Ovary (tissue), 9 donors: ENCODE measurements around the gene PER2. TPM values are rescaled to one million over a fixed set of nuclear protein-coding genes. Genes with fewer than 3 reads are reported as not detected.
A peak's percentile ranks its signal among the peaks of the same experiment; 100 is the strongest.

Experiments used
- DNase-seq, 5 donors: peaks; one replicate each; pipeline ENCODE4 v3.0.0-alpha.2; 2019 to 2020
- H3K27ac ChIP-seq, 2 donors: fragments of 200-600 bp; one replicate each; pipeline versions ENCODE4 v1.5.1 to v1.8.0; 2019 to 2022
- H3K27me3 ChIP-seq: fragments of 200-600 bp; one replicate; pipeline ENCODE4 v1.8.0; 2022
- H3K36me3 ChIP-seq: fragments of 200-600 bp; sonication (generic); one replicate; pipeline ENCODE4 v1.5.1; 2019
- H3K4me1 ChIP-seq: one replicate; pipeline ENCODE4 v1.8.1; 2013; ENCODE audit warnings: mild to moderate bottlenecking, moderate library complexity; ENCODE audit not compliant: insufficient read depth
- H3K4me3 ChIP-seq: fragments of 200-600 bp; sonication (generic); one replicate; pipeline ENCODE4 v1.5.1; 2017
- H3K9me3 ChIP-seq, 2 donors: fragments of 200-600 bp in 1 of 2; sonication (generic) in 1 of 2; one replicate each; pipeline versions ENCODE4 v1.5.1 to v1.8.1; 2013 to 2019; ENCODE audit warnings: mild to moderate bottlenecking in 1 of 2, moderate library complexity in 1 of 2
- EP300 ChIP-seq: sonication (generic); formaldehyde crosslinking; IDR thresholded peaks from one replicate; pipeline ENCODE4 v1.6.1; 2017; ENCODE audit warnings: antibody characterized with exemption
- POLR2A ChIP-seq: fragments of 450-650 bp; IDR thresholded peaks from one replicate; pipeline ENCODE4 v1.6.1; 2017; ENCODE audit warnings: antibody characterized with exemption, mild to moderate bottlenecking, moderate library complexity
- WGBS, 3 donors: extraction: QIAGEN DNeasy Blood & Tissue Kit in 1 of 3; methylation state at CpG; one replicate each; pipeline versions ENCODE4 v1.1.5 to v1.1.7; 2013 to 2017; 5-methylcytosine and 5-hydroxymethylcytosine counted together
- intact Hi-C, 4 donors: fragments of 100-400 bp; cut with DNase I; formaldehyde crosslinking; loops; one replicate each; pipeline versions ENCODE4 v1.11.0 to v1.15.1; 2022 to 2023
- polyA plus RNA-seq, 2 donors: library from polyadenylated mRNA; stranded (reverse); fragments of 200-250 nt in 1 of 2; fragments of 350-450 nt in 1 of 2; fragmentation: Illumina TruSeq in 1 of 2; extraction: RNeasy Lipid Tissue Mini Kit (QIAGEN cat#74804) in 1 of 2; gene quantifications; one replicate each; pipeline ENCODE4 v1.2.3, GENCODE V29; 2013 to 2014
- total RNA-seq, 7 donors: library from RNA; depleted of rRNA in 2 of 7; stranded (reverse); fragments of >200 nt in 2 of 7; fragmentation: NEBNext Ultra II Directional in 3 of 7; extraction: Animal tissue kit (Norgen Biotek cat#: 25700) in 3 of 7; gene quantifications; one replicate each; pipeline versions ENCODE4 v1.1.0 to v1.2.4, GENCODE V29; 2016 to 2023
- TF ChIP-seq, protein P1 (sequence below), 3 donors: fragments of 450-650 bp in 2 of 3; fragments of 200-600 bp in 1 of 3; IDR thresholded peaks; one replicate each; pipeline versions ENCODE4 v1.5.1 to v1.8.0; 2016 to 2022; ENCODE audit warnings: antibody characterized with exemption in 3 of 3, mild to moderate bottlenecking in 1 of 3
- donor health status: DM: no; HTN: no; CAD: no; lungs with moderate emphysema.
- donor health status: DM: no; HTN: no; CAD: no.
- donor health status: Bipolar disorder and iron deficiency.
- donor health status: DM: yes; HTN: yes; CAD: no.
- donor health status: DM: no; HTN: no; CAD: no.
- donor health status: DM: yes; HTN: yes; CAD: no.

Gene PER2
- total and polyA plus RNA-seq, 9 donors: 8.1 to 34.5 (median 22.4) TPM

DNA sequence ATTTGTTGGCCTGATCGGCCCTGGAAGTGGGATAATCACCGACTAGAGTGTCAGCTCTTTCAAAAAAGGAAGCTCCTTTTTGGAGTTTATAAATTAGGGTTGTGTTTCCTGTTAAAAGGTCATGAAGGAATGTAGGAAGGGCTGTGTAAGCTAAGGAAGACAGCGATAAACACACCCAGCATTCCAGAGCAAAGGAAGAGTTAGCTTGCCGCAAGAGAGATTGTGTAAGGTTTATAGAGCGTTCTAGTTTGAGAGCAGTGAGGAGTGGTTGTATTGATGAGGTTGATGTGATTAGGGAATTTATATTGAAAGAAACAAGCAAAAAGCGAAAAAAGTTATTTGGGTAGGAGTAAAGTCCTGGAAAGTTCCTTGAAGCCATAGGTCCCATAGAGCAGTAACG, 81.4 kb downstream of the PER2 start:
- TF ChIP-seq, protein P1, sequence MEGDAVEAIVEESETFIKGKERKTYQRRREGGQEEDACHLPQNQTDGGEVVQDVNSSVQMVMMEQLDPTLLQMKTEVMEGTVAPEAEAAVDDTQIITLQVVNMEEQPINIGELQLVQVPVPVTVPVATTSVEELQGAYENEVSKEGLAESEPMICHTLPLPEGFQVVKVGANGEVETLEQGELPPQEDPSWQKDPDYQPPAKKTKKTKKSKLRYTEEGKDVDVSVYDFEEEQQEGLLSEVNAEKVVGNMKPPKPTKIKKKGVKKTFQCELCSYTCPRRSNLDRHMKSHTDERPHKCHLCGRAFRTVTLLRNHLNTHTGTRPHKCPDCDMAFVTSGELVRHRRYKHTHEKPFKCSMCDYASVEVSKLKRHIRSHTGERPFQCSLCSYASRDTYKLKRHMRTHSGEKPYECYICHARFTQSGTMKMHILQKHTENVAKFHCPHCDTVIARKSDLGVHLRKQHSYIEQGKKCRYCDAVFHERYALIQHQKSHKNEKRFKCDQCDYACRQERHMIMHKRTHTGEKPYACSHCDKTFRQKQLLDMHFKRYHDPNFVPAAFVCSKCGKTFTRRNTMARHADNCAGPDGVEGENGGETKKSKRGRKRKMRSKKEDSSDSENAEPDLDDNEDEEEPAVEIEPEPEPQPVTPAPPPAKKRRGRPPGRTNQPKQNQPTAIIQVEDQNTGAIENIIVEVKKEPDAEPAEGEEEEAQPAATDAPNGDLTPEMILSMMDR (IDR thresholded peaks at IDR 0.05): no peak
- no peak for TF ChIP-seq POLR2A
- TF ChIP-seq EP300: no peak
- intact Hi-C loops: no loop called here
- Histone ChIP-seq H3K36me3 (no peaks in the 10 kb centered on the region), H3K9me3 (no peaks in the 10 kb centered on the region), H3K4me1 (peaks cover 4% of the 10 kb centered on the region), H3K4me3 (no peak overlapping the region), H3K27ac (no peak overlapping the region), H3K27me3 (no peaks in the 10 kb centered on the region)
- 64 to 72% (median 69%) methylated on average over 7 of the region's 7 CpGs for WGBS, 3 donors
- no peak for DNase-seq

DNA sequence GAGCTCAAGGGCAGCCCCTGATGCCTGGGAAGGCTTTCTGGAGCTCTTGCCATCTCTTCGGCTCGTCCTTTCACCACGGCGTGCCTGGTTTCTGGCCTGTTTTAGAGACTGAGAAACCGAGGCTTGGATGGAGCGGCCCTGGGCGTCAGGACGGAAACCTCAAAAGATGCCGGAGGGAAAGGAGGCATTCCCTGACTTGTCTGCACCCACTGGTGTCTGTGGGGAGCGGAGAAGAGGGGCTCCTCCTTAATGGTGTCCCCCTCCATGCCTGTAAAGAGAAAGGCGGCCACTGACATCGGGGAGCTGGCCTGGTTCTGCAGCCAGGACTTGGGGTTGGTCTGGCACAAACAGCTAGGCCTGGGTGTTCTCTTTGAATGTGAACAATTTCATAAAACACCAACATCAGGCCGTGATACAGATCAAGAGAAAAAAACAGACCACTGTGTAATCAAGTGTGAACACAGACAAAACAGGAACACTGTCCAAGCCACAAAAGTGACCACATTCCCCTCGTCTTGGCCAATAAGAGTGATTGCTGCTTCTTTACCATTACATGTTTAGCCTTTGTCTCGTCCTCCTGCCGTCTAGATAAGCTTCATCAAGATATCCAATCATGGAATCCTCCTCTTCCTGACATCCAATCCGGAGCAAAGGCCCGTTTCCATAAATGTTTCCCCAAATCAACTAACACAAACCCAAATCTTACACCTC, 84.3 kb downstream of the PER2 start:
- Histone ChIP-seq H3K36me3 (no peaks in the 10 kb centered on the region), H3K27me3 (no peaks in the 10 kb centered on the region), H3K27ac (peak overlapping the region in 1 of 2 donors; percentile 26), H3K9me3 (no peaks in the 10 kb centered on the region), H3K4me1 (peaks cover 9% of the 10 kb centered on the region), H3K4me3 (peak overlapping the region; percentile 92)
- 60 to 67% (median 61%) methylated on average over 18 of the region's 18 CpGs for WGBS, 3 donors
- TF ChIP-seq, protein P1 (IDR thresholded peaks at IDR 0.05): no peak
- TF ChIP-seq POLR2A (no peak), EP300 (no peak)
- DNase-seq: no peak
- intact Hi-C loops: no loop called here

DNA sequence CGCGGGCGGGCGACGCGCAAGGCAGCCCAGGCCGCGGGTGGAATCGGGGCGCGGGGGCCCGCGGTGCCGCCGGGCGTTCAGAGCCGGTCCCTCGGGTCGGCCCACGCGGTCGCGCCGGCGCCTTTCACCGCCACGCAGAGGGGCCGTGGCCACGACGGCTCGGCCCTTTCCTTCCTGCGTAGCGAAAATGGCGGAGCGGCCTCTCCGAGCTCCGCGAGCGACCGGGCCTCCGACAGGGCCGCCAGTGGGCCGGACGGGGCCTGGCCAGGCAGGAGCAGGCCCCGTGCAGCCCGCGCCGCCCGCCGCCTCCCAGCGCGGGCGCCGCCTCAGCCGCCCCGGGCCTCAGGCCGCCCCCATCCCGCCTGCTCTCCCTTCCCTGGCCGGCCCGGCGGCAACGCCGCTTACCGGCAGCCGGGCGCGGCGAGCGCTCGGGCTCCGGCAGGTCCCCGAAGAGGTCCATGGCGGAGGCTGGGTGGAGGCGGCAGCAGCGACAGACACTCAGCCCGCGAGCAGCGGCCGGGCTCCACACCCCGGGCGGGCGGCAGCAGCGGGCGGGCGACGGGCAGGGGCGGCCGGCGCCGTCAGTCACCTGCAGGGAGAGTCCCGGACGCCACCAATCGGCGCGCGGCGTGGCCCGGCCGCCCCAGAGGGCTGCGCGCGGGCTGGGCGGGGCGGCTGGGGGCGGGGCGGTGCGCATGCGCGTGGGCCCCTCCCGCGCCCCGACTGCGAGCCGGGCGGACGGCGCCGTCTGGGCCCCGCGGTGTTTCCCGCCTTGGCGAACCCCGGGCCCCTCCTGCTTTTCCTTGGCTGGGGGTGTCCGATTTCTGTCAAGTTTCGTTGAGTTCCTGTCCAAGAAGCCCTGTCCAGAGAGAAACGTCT, 85.1 kb downstream of the PER2 start, which contains the start of gene ILKAP:
ILKAP (minus strand) TSS at position 602 of the 879 bp plus-strand sequence; CDS start at position 460, 142 bp downstream.
- no peaks in the 10 kb centered on the region for H3K9me3 ChIP-seq
- peaks cover 11% of the 10 kb centered on the region for H3K4me1 ChIP-seq
- WGBS, 3 donors: 0 to 1% (median 1%) methylated on average over 68 to 126 of the region's 126 CpGs
- TF ChIP-seq POLR2A: peak; percentile 68
- TF ChIP-seq, protein P1 (IDR thresholded peaks at IDR 0.05): no peak
- H3K27ac ChIP-seq: peak within 1 kb of the TSS; percentile 84
- DNase-seq: peak; percentile 85 to 92 (median 90)
- H3K27me3 ChIP-seq: no peaks in the 10 kb centered on the region
- peak within 1 kb of the TSS; percentile 92 for H3K4me3 ChIP-seq
- H3K36me3 ChIP-seq: no peaks in the 10 kb centered on the region
- intact Hi-C loops: no loop called here

DNA sequence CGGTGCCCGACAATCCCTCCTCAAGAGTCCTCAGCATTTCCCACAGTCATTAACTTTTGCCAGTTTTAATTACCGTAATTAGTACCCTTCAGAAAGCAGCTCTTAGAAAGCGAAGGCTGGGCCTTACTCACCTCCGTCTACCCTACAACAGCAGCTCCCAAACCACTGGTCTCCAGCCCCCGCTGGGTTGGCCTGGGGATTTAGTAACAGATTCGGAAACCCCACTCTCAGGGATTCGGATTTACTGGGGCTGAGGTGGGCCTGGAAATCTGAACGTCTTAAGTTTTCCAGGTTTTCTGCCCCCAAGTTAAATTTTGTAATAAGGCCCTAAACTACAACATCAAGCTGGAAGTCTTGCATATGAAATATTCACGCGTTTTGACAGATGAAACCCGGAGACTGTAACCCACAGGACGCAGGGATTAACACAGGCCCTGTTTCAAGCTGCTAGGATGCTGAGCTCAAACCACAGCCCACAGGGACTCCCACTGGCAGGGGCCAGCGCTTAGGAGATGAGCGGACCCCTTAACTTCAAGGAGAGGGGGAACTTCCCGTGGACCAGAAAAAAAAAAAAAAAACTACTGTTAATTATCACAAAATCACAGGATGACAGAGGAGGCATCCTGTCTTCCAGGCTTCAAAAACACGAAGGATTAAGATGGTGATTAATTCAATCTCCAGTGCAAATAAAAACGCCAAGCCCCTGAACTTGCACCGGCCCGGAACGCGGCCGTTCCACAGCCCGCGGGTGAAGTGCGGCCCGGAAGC, 85.9 kb downstream of the PER2 start:
- Histone ChIP-seq H3K36me3 (no peaks in the 10 kb centered on the region), H3K4me1 (peaks cover 13% of the 10 kb centered on the region), H3K27me3 (no peaks in the 10 kb centered on the region), H3K9me3 (no peaks in the 10 kb centered on the region), H3K27ac (peak overlapping the region; percentile 84), H3K4me3 (peak overlapping the region; percentile 92)
- no peak for DNase-seq
- no peak for TF ChIP-seq POLR2A
- TF ChIP-seq EP300: no peak
- TF ChIP-seq, protein P1 (IDR thresholded peaks at IDR 0.05): no peak
- 3 to 5% (median 4%) methylated on average over 27 of the region's 27 CpGs for WGBS, 3 donors
- intact Hi-C loops: no loop called here
